HepG2 (cell line): Measurements from ENCODE around the gene EPB41L2. TPM values are rescaled to one million over a fixed set of nuclear protein-coding genes. Genes with fewer than 3 reads are reported as not detected.
A peak's percentile ranks its signal among the peaks of the same experiment; 100 is the strongest.

Source experiments
- CREB1 ChIP-seq, 2 experiments: fragments of 450-650 bp in 1 of 2; IDR thresholded peaks; 2 replicates each; pipeline ENCODE4 v1.6.1; 2016 to 2017; ENCODE audit warnings: control low read depth in 1 of 2, mild to moderate bottlenecking in 1 of 2, missing compliant biosample characterization in 1 of 2, missing genetic modification characterization in 1 of 2
- CREBL2 ChIP-seq: sonication (generic); formaldehyde crosslinking; IDR thresholded peaks from 2 replicates; pipeline ENCODE4 v1.8.1; 2023; ENCODE audit warnings: missing genetic modification reagents, mild to moderate bottlenecking, borderline replicate concordance
- HIVEP1 ChIP-seq: sonication (generic); formaldehyde crosslinking; IDR thresholded peaks from 2 replicates; pipeline ENCODE4 v1.4.0; 2020; ENCODE audit warnings: mild to moderate bottlenecking, missing genetic modification reagents
- SOX6 ChIP-seq, 2 experiments: fragments of 450-650 bp in 1 of 2; sonication (generic) in 1 of 2; formaldehyde crosslinking in 1 of 2; IDR thresholded peaks; 2 replicates each; pipeline versions ENCODE4 v1.4.0 to v1.6.1; 2017 to 2020; ENCODE audit warnings: antibody characterized with exemption in 1 of 2, mild to moderate bottlenecking in 1 of 2, missing genetic modification reagents in 1 of 2
- ZBTB40 ChIP-seq, 2 experiments: fragments of 450-650 bp in 1 of 2; sonication (generic) in 1 of 2; formaldehyde crosslinking in 1 of 2; IDR thresholded peaks; 2 replicates each; pipeline versions ENCODE4 v1.6.1 to v1.8.0; 2016 to 2022; ENCODE audit warnings: antibody characterized with exemption in 1 of 2, mild to moderate bottlenecking in 1 of 2, missing genetic modification reagents in 1 of 2
- ZFX ChIP-seq: sonication (generic); formaldehyde crosslinking; IDR thresholded peaks from 2 replicates; pipeline ENCODE4 v1.4.0; 2020; ENCODE audit warnings: mild to moderate bottlenecking, low read depth, missing genetic modification reagents, moderate library complexity
- ZNF264 ChIP-seq: sonication (generic); formaldehyde crosslinking; IDR thresholded peaks from 2 replicates; pipeline ENCODE4 v1.4.0; 2020; ENCODE audit warnings: missing genetic modification reagents
- ZNF432 ChIP-seq: sonication (generic); formaldehyde crosslinking; IDR thresholded peaks from 2 replicates; pipeline ENCODE4 v1.5.0; 2020; ENCODE audit warnings: missing genetic modification reagents, mild to moderate bottlenecking, borderline replicate concordance
- ZNF780A ChIP-seq: sonication (generic); formaldehyde crosslinking; IDR thresholded peaks from 2 replicates; pipeline ENCODE4 v1.8.0; 2022; ENCODE audit warnings: mild to moderate bottlenecking, missing genetic modification reagents, moderate library complexity
- polyA plus RNA-seq, 8 experiments: library from polyadenylated mRNA; depleted of rRNA in 3 of 8; stranded (reverse) in 7 of 8; unstranded in 1 of 8; fragments of >200 nt; fragmentation: Illumina TruSeq in 4 of 8; extraction: Trizol in 4 of 8; gene quantifications; 2 replicates each; pipeline versions ENCODE4 v1.2.1 to v1.2.3, GENCODE V29; 2011 to 2016; ENCODE audit warnings: low read depth in 4 of 8, missing spikeins in 1 of 8, mixed read lengths in 1 of 8; ENCODE audit not compliant: insufficient read depth in 1 of 8
- total RNA-seq, 5 experiments: library from RNA; depleted of rRNA; stranded (reverse); fragments of >200 nt; fragmentation: Illumina TruSeq; extraction: Trizol; gene quantifications; 2 replicates each; pipeline ENCODE4 v1.2.3, GENCODE V29; 2016; ENCODE audit warnings: low read depth in 1 of 5
- TF ChIP-seq, protein P1 (sequence below): sonication (generic); formaldehyde crosslinking; IDR thresholded peaks from 2 replicates; pipeline ENCODE4 v1.5.1; 2020; ENCODE audit warnings: mild to moderate bottlenecking, missing genetic modification reagents, borderline replicate concordance
- TF ChIP-seq, protein P2 (sequence below): IDR thresholded peaks from 2 replicates; pipeline ENCODE4 v1.6.1; 2016; ENCODE audit warnings: missing compliant biosample characterization, missing genetic modification reagents, borderline replicate concordance

The EPB41L2 gene
- total and polyA plus RNA-seq, 2 of the 13 experiments (the other 11 are each of a cell fraction or from before 2014, with no cell fraction given): 41.7 to 56.4 TPM

- TF ChIP-seq, protein P1, sequence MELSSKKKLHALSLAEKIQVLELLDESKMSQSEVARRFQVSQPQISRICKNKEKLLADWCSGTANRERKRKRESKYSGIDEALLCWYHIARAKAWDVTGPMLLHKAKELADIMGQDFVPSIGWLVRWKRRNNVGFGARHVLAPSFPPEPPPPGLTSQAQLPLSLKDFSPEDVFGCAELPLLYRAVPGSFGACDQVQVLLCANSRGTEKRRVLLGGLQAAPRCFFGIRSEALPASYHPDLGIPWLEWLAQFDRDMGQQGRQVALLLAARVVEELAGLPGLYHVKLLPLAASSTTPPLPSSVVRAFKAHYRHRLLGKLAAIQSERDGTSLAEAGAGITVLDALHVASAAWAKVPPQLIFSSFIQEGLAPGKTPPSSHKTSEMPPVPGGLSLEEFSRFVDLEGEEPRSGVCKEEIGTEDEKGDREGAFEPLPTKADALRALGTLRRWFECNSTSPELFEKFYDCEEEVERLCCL (CRISPR knock-in tag): no peak
- TF ChIP-seq, protein P2, sequence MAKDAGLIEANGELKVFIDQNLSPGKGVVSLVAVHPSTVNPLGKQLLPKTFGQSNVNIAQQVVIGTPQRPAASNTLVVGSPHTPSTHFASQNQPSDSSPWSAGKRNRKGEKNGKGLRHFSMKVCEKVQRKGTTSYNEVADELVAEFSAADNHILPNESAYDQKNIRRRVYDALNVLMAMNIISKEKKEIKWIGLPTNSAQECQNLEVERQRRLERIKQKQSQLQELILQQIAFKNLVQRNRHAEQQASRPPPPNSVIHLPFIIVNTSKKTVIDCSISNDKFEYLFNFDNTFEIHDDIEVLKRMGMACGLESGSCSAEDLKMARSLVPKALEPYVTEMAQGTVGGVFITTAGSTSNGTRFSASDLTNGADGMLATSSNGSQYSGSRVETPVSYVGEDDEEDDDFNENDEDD: 0 out of 2 replicates have a peak, but pooled peaks have one; percentile 21
- TF ChIP-seq HIVEP1: 0 out of 2 replicates have a peak, but pooled peaks have one; percentile 33
- TF ChIP-seq ZNF264 (CRISPR knock-in tag): no peak
- TF ChIP-seq ZBTB40 (IDR thresholded peaks at IDR 0.05): no peak
- TF ChIP-seq ZBTB40 (CRISPR knock-in tag; IDR thresholded peaks at IDR 0.05): no peak; the same call in 1 of the 2 replicates
- TF ChIP-seq ZFX (CRISPR knock-in tag): peak; percentile 52
- TF ChIP-seq ZNF432: no peak
- no peak for TF ChIP-seq CREBL2 (CRISPR knock-in tag)
- no peak for TF ChIP-seq SOX6 (IDR thresholded peaks at IDR 0.05)
- TF ChIP-seq SOX6 (CRISPR knock-in tag; IDR thresholded peaks at IDR 0.05): peak; percentile 89
- no peak for TF ChIP-seq CREB1 (IDR thresholded peaks at IDR 0.05)
- TF ChIP-seq CREB1 (CRISPR knock-in tag; IDR thresholded peaks at IDR 0.05): peak; percentile 80
- TF ChIP-seq ZNF780A (CRISPR knock-in tag): no peak
Measured at GRCh38 chr6:130827247-130828149, 235.5 kb downstream of the EPB41L2 start, which contains the start of gene SMLR1 (continued).
